HCT116 (cell line): Measurements from ENCODE around the gene ATXN7L1. TPM values are rescaled to one million over a fixed set of nuclear protein-coding genes. Genes with fewer than 3 reads are reported as not detected.

ENCODE experiments used
- ATAC-seq: fragments of 200-7000 bp; cut with Tn5 transposase; 2 replicates; pipeline ENCODE4 v1.9.1; 2020; ENCODE audit warnings: mild to moderate bottlenecking, moderate library complexity
- BruUV-seq: library from RNA; stranded (reverse); fragments of 400-500 nt; replicated peaks from 2 replicates; lab custom pipeline; 2021; lab: Mats Ljungman, UMichigan
- CTCF ChIA-PET: fragments of 300-600 bp; sonication (Branson Sonifier 250); formaldehyde crosslinking; loops from one replicate; lab custom pipeline; 2021; ENCODE audit warnings: antibody characterized with exemption; lab: Charles Lee
- POLR2A ChIA-PET: fragments of 300-600, 350-600 bp; sonication (Branson Sonifier 250); formaldehyde crosslinking; loops from one replicate; lab custom pipeline; 2021; ENCODE audit warnings: antibody characterized with exemption; lab: Charles Lee
- RAD21 ChIA-PET, 2 experiments: fragments of 300-600 bp; sonication (Branson Sonifier 250); formaldehyde crosslinking; loops; one replicate each; lab custom pipeline; 2023; ENCODE audit warnings: low total read pairs in 2 of 2; ENCODE audit not compliant: uncharacterized antibody in 2 of 2, unreplicated experiment in 2 of 2, low non-redundant PET in 1 of 2; lab: Charles Lee
- DNase-seq: peaks from one replicate; pipeline ENCODE4 v3.0.0-alpha.2; 2010; ENCODE audit warnings: low read depth, low spot score
- H2AFZ ChIP-seq: fragments of 200-600 bp; shearing (Covaris generic), sonication (generic); 2 replicates; pipeline ENCODE4 v1.6.1; 2017; ENCODE audit warnings: low read depth, mixed run types, mixed read lengths, antibody characterized with exemption, low read length; ENCODE audit not compliant: poor library complexity, severe bottlenecking
- H3K27ac ChIP-seq: 2 replicates; pipeline ENCODE4 v1.5.1; 2012; ENCODE audit warnings: low read depth, low read length
- H3K27me3 ChIP-seq: fragments of 200-600 bp; sonication (generic); 2 replicates; pipeline ENCODE4 v1.6.1; 2016; ENCODE audit warnings: mixed run types, low read length, mixed read lengths; ENCODE audit not compliant: insufficient read depth
- H3K36me3 ChIP-seq, 2 experiments: fragments of 200-500 bp in 1 of 2; fragments of 200-600 bp in 1 of 2; sonication (Bioruptor generic) in 1 of 2; sonication (generic) in 1 of 2; 2 replicates each; pipeline versions ENCODE4 v1.5.1 to v1.6.1; 2014 to 2016; ENCODE audit warnings: low read length in 2 of 2, inconsistent platforms in 1 of 2, mixed read lengths in 1 of 2, mixed run types in 1 of 2; ENCODE audit not compliant: insufficient read depth in 2 of 2, control insufficient read depth in 1 of 2
- H3K4me1 ChIP-seq, 2 experiments: fragments of 200-600 bp in 1 of 2; sonication (generic) in 1 of 2; 2 replicates each; pipeline versions ENCODE4 v1.5.1 to v1.6.1; 2012 to 2017; ENCODE audit warnings: low read length in 2 of 2, inconsistent platforms in 1 of 2, mild to moderate bottlenecking in 1 of 2, mixed read lengths in 1 of 2, mixed run types in 1 of 2, moderate library complexity in 1 of 2; ENCODE audit not compliant: insufficient read depth in 2 of 2, control insufficient read depth in 1 of 2
- H3K4me2 ChIP-seq: fragments of 200-600 bp; sonication (generic); 2 replicates; pipeline ENCODE4 v1.6.1; 2017; ENCODE audit warnings: mixed run types, low read length, mixed read lengths
- H3K4me3 ChIP-seq, 2 experiments: fragments of 200-600 bp in 1 of 2; sonication (generic) in 1 of 2; replicated peaks in 1 of 2; 2 replicates each; pipeline ENCODE4 v1.5.1; 2011 to 2016; ENCODE audit warnings: low read length in 2 of 2, control low read depth in 1 of 2, low read depth in 1 of 2, mild to moderate bottlenecking in 1 of 2, mixed read lengths in 1 of 2, mixed run types in 1 of 2
- H3K79me2 ChIP-seq: fragments of 200-600 bp; sonication (generic); 2 replicates; pipeline ENCODE4 v1.6.1; 2017; ENCODE audit warnings: mild to moderate bottlenecking, mixed run types, low read length, moderate library complexity, mixed read lengths; ENCODE audit not compliant: insufficient read depth
- H3K9ac ChIP-seq: fragments of 200-600 bp; sonication (generic); 2 replicates; pipeline ENCODE4 v1.6.1; 2016; ENCODE audit warnings: low read length, mixed read lengths
- H3K9me2 ChIP-seq: fragments of 200-600 bp; sonication (generic), shearing (Covaris generic); 2 replicates; pipeline ENCODE4 v1.6.1; 2017; ENCODE audit warnings: mixed run types, mild to moderate bottlenecking, moderate library complexity; ENCODE audit not compliant: insufficient read depth
- H3K9me3 ChIP-seq, 2 experiments: fragments of 200-500 bp in 1 of 2; fragments of 200-600 bp in 1 of 2; sonication (Bioruptor generic) in 1 of 2; sonication (generic) in 1 of 2; 2 replicates each; pipeline ENCODE4 v1.6.1; 2014 to 2017; ENCODE audit warnings: low read length in 2 of 2, mixed read lengths in 2 of 2, inconsistent platforms in 1 of 2, low read depth in 1 of 2, mild to moderate bottlenecking in 1 of 2, mixed run types in 1 of 2, moderate library complexity in 1 of 2; ENCODE audit not compliant: control insufficient read depth in 1 of 2, insufficient read depth in 1 of 2
- H4K20me1 ChIP-seq: fragments of 200-600 bp; sonication (generic), shearing (Covaris generic); 2 replicates; pipeline ENCODE4 v1.6.1; 2017; ENCODE audit warnings: mixed run types, mild to moderate bottlenecking, moderate library complexity; ENCODE audit not compliant: insufficient read depth
- EZH2phosphoT487 ChIP-seq: fragments of 200-600 bp; IDR thresholded peaks from 2 replicates; pipeline ENCODE4 v1.6.1; 2018; ENCODE audit warnings: antibody characterized with exemption, borderline replicate concordance
- FOSL1 ChIP-seq: IDR thresholded peaks from 2 replicates; pipeline ENCODE4 v1.6.1; 2012; ENCODE audit warnings: low read depth
- JUND ChIP-seq: IDR thresholded peaks from 2 replicates; pipeline ENCODE4 v1.6.1; 2012
- RAD21 ChIP-seq: IDR thresholded peaks from 2 replicates; pipeline ENCODE4 v1.6.1; 2012; ENCODE audit warnings: low read depth, mild to moderate bottlenecking
- REST ChIP-seq: IDR thresholded peaks from 2 replicates; pipeline ENCODE4 v1.6.1; 2012; ENCODE audit warnings: low read depth
- SIN3A ChIP-seq: IDR thresholded peaks from 2 replicates; pipeline ENCODE4 v1.6.1; 2012; ENCODE audit warnings: low read depth
- SRF ChIP-seq: IDR thresholded peaks from 2 replicates; pipeline ENCODE4 v1.6.1; 2012; ENCODE audit warnings: low read depth
- TCF7L2 ChIP-seq: IDR thresholded peaks from 2 replicates; pipeline ENCODE4 v1.7.0; 2011; ENCODE audit warnings: borderline replicate concordance, inconsistent platforms; ENCODE audit not compliant: insufficient read depth, insufficient read length; ENCODE audit errors: extremely low read depth
- YY1 ChIP-seq: IDR thresholded peaks from 2 replicates; pipeline ENCODE4 v1.6.1; 2011; ENCODE audit warnings: low read length, low read depth, moderate library complexity, mild to moderate bottlenecking; ENCODE audit not compliant: insufficient replicate concordance; ENCODE audit errors: extremely low read depth
- ZFX ChIP-seq: fragments of 450-650 bp; IDR thresholded peaks from 2 replicates; pipeline ENCODE4 v1.6.1; 2017
- ZNF274 ChIP-seq: fragments of 200-500 bp; sonication (Bioruptor generic); IDR thresholded peaks from 2 replicates; pipeline ENCODE4 v1.6.1; 2014; ENCODE audit warnings: mild to moderate bottlenecking, low read depth, low read length, inconsistent platforms
- intact Hi-C: fragments of 100-400 bp; cut with micrococcal nuclease; formaldehyde crosslinking; loops from 2 replicates; pipeline ENCODE4 v1.10.0; 2022
- total RNA-seq: library from RNA; stranded (reverse); gene quantifications from one replicate; pipeline ENCODE4 v1.2.1, GENCODE V29; 2021; ENCODE audit not compliant: unreplicated experiment
- TF ChIP-seq, protein P1 (sequence below), 3 experiments: fragments of 200-600 bp in 1 of 3; sonication (generic) in 1 of 3; IDR thresholded peaks in 2 of 3; conservative IDR thresholded peaks in 1 of 3; 2 replicates each; pipeline ENCODE4 v1.5.1; 2012 to 2017; ENCODE audit warnings: low read depth in 2 of 3, low read length in 2 of 3, antibody characterized with exemption in 1 of 3, borderline replicate concordance in 1 of 3, control low read depth in 1 of 3, mild to moderate bottlenecking in 1 of 3, mixed read lengths in 1 of 3, mixed run types in 1 of 3, moderate library complexity in 1 of 3; ENCODE audit not compliant: insufficient read depth in 1 of 3
- TF ChIP-seq, protein P2 (sequence below): IDR thresholded peaks from 2 replicates; pipeline ENCODE4 v1.6.1; 2012

Gene ATXN7L1
- total RNA-seq, 1 experiment from 2014 or later, result 11.5 TPM

GRCh38 chr7:105594034-105594433, 282.4 kb downstream of the ATXN7L1 start:
- Histone ChIP-seq H3K36me3 (no peaks in the 10 kb centered on the region), H3K4me1 (no peaks in the 10 kb centered on the region), H3K27ac (no peak overlapping the region), H3K4me2 (no peak overlapping the region), H3K9me3 (no peaks in the 10 kb centered on the region), H3K79me2 (no peaks in the 10 kb centered on the region), H3K9ac (no peak overlapping the region), H3K9me2 (no peaks in the 10 kb centered on the region), H3K4me3 (no peak overlapping the region), H3K27me3 (no peaks in the 10 kb centered on the region), H2AFZ (no peak overlapping the region), H4K20me1 (no peaks in the 10 kb centered on the region)
- POLR2A ChIA-PET, result no interaction called here
- intact Hi-C loops, result loop anchor here (5.0 kb wide), 1 partner anchor 192 kb away; no protein-coding TSS in a partner anchor
- no TSS peak for BruUV-seq
- RAD21 ChIA-PET, result interaction anchor here in 1 of 2 experiments (0.7 kb wide), 1 partner anchor 158 kb away, joined by 4 read pairs; no protein-coding TSS in a partner anchor
- TF ChIP-seq ZNF274 (no peak), SIN3A (no peak), ZFX (no peak), EZH2phosphoT487 (no peak), TCF7L2 (no peak), FOSL1 (no peak), JUND (no peak), YY1 (no peak), SRF (no peak), RAD21 (peak; percentile 12; the same call in 1 of the 2 replicates), REST (no peak)
- TF ChIP-seq, protein P1, sequence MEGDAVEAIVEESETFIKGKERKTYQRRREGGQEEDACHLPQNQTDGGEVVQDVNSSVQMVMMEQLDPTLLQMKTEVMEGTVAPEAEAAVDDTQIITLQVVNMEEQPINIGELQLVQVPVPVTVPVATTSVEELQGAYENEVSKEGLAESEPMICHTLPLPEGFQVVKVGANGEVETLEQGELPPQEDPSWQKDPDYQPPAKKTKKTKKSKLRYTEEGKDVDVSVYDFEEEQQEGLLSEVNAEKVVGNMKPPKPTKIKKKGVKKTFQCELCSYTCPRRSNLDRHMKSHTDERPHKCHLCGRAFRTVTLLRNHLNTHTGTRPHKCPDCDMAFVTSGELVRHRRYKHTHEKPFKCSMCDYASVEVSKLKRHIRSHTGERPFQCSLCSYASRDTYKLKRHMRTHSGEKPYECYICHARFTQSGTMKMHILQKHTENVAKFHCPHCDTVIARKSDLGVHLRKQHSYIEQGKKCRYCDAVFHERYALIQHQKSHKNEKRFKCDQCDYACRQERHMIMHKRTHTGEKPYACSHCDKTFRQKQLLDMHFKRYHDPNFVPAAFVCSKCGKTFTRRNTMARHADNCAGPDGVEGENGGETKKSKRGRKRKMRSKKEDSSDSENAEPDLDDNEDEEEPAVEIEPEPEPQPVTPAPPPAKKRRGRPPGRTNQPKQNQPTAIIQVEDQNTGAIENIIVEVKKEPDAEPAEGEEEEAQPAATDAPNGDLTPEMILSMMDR (IDR thresholded peaks at IDR 0.05 in 2 of 3, conservative IDR thresholded peaks at IDR 0.05 in 1 of 3; ENCODE audit: borderline replicate concordance in 1 of 3, insufficient read depth in 1 of 3, low read depth in 2 of 3, low read length in 2 of 3), result 0 out of 6 replicates have a peak, but pooled peaks of 1 of the 3 experiments have one; percentile 19
- TF ChIP-seq, protein P2, sequence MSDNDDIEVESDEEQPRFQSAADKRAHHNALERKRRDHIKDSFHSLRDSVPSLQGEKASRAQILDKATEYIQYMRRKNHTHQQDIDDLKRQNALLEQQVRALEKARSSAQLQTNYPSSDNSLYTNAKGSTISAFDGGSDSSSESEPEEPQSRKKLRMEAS, result no peak
- CTCF ChIA-PET, result interaction anchor here (1.2 kb wide), 1 partner anchor 449 kb away, joined by 5 read pairs; no protein-coding TSS in a partner anchor
- no peak for ATAC-seq
- DNase-seq, result no peak
